Measurements from ENCODE around the gene SEMA6B. TPM values are rescaled to one million over a fixed set of nuclear protein-coding genes. Genes with fewer than 3 reads are reported as not detected.
A peak's percentile ranks its signal among the peaks of the same experiment; 100 is the strongest.

SEMA6B gene, protein sequence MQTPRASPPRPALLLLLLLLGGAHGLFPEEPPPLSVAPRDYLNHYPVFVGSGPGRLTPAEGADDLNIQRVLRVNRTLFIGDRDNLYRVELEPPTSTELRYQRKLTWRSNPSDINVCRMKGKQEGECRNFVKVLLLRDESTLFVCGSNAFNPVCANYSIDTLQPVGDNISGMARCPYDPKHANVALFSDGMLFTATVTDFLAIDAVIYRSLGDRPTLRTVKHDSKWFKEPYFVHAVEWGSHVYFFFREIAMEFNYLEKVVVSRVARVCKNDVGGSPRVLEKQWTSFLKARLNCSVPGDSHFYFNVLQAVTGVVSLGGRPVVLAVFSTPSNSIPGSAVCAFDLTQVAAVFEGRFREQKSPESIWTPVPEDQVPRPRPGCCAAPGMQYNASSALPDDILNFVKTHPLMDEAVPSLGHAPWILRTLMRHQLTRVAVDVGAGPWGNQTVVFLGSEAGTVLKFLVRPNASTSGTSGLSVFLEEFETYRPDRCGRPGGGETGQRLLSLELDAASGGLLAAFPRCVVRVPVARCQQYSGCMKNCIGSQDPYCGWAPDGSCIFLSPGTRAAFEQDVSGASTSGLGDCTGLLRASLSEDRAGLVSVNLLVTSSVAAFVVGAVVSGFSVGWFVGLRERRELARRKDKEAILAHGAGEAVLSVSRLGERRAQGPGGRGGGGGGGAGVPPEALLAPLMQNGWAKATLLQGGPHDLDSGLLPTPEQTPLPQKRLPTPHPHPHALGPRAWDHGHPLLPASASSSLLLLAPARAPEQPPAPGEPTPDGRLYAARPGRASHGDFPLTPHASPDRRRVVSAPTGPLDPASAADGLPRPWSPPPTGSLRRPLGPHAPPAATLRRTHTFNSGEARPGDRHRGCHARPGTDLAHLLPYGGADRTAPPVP
- 1 to 10 TPM; 2.3 to 8.8 (median 3.2) TPM for total RNA-seq

- TF ChIP-seq POLR2A (IDR thresholded peaks at IDR 0.05), result no peak
- peak in 1 of 3 donors; percentile 71 for TF ChIP-seq POLR2AphosphoS5 (IDR thresholded peaks at IDR 0.05)
- TF ChIP-seq, protein P1, sequence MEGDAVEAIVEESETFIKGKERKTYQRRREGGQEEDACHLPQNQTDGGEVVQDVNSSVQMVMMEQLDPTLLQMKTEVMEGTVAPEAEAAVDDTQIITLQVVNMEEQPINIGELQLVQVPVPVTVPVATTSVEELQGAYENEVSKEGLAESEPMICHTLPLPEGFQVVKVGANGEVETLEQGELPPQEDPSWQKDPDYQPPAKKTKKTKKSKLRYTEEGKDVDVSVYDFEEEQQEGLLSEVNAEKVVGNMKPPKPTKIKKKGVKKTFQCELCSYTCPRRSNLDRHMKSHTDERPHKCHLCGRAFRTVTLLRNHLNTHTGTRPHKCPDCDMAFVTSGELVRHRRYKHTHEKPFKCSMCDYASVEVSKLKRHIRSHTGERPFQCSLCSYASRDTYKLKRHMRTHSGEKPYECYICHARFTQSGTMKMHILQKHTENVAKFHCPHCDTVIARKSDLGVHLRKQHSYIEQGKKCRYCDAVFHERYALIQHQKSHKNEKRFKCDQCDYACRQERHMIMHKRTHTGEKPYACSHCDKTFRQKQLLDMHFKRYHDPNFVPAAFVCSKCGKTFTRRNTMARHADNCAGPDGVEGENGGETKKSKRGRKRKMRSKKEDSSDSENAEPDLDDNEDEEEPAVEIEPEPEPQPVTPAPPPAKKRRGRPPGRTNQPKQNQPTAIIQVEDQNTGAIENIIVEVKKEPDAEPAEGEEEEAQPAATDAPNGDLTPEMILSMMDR (IDR thresholded peaks at IDR 0.05), result no peak
- Histone ChIP-seq H3K9me3 (no peaks in the 10 kb centered on the region), H3K4me1 (no peaks in the 10 kb centered on the region), H3K27me3 (peaks cover 0 to 4% of the 10 kb centered on the region in 2 donors), H3K27ac (peak within 1 kb of the TSS in 1 of 2 donors; percentile 83), H3K4me3 (peak within 1 kb of the TSS; percentile 28 to 58 (median 40)), H3K36me3 (no peaks in the 10 kb centered on the region)
- intact Hi-C loops (cut with DNase I; ENCODE audit: low total_unique reads), result loop anchor here (10.0 kb wide), 1 partner anchor 1005 kb away; the partner anchor contains the start of gene TINCR
- DNase-seq (ENCODE audit: low spot score in 2 of 2), result no peak
These were observed at the start of gene SEMA6B for GRCh38 chr19:4559569-4559968. Gene SEMA6B (minus strand): TSS chr19:4559684. CDS start chr19:4558457, 1,227 bp downstream.

DNA sequence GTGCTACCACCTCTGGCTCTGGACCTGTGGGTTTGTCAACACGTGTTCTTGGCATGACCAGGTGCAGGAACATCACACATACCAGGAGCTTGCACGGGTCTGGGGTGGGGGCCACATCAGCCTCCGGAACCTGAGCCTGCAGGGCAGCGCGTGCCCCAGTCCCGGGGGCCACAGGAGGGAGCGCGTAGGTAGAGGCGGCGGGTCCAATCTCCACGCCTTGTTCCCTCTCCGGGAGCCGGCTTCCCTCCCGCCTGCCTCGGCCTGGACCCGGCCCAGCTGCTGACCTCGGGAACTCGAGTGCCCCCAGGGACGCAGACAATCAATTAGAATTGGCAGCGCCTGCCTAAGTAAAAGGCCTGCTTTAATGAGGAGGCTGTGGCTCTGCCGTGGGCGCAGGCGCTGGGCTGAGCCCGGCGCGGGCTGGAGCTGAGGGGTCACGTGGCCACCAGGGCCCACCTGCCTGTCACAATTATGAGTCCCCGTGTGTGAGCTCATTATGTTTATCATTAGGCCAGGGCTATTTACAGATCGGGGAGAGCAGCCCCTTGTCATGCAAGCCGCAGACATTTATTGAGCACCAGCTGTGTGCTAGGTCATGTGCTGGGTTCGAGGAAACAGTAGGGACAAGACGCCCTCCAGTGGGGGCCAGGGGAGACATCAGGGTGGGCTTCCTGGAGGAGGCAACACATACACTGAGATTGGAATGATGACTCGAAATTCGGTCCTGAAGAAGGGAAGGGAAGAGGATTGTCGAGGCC lies 47.6 kb upstream of the SEMA6B start:
- no peak for DNase-seq (ENCODE audit: low spot score in 2 of 2)
- TF ChIP-seq POLR2AphosphoS5 (IDR thresholded peaks at IDR 0.05) (no peak), POLR2A (IDR thresholded peaks at IDR 0.05) (no peak)
- TF ChIP-seq, protein P1 (IDR thresholded peaks at IDR 0.05), result no peak
- intact Hi-C loops (cut with DNase I; ENCODE audit: low total_unique reads), result loop anchor here (5.0 kb wide), 1 partner anchor 1775 kb away; no protein-coding TSS in a partner anchor
- H3K4me3 ChIP-seq, result peak overlapping the region in 1 of 3 donors; percentile 45
- no peak overlapping the region for H3K27ac ChIP-seq
- no peaks in the 10 kb centered on the region for H3K27me3 ChIP-seq
- no peaks in the 10 kb centered on the region for H3K9me3 ChIP-seq
- no peaks in the 10 kb centered on the region for H3K4me1 ChIP-seq
- no peaks in the 10 kb centered on the region for H3K36me3 ChIP-seq

DNA sequence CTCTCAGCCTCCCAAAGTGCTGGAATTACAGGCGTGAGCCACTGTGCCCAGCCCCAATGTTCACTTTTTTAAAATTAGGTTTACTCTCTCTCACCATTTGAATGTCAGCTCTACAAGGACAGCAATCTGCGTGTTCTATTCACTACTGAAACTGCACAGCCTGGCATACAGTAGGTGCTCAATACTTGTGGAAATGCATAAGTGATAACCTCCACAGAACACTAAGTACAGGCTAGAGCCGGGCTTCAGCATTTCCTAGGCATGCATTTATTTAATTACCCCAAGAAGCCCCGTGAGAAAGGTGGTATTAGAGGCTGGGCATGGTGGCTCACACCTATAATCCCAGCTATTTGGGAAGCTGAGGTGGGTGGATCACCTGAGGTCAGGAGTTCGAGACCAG lies 46.7 kb upstream of the SEMA6B start:
- Histone ChIP-seq H3K4me3 (no peak overlapping the region), H3K9me3 (no peaks in the 10 kb centered on the region), H3K27me3 (no peaks in the 10 kb centered on the region), H3K36me3 (no peaks in the 10 kb centered on the region), H3K4me1 (no peaks in the 10 kb centered on the region), H3K27ac (no peak overlapping the region)
- TF ChIP-seq, protein P1 (IDR thresholded peaks at IDR 0.05), result no peak
- no peak for DNase-seq (ENCODE audit: low spot score in 2 of 2)
- intact Hi-C loops (cut with DNase I; ENCODE audit: low total_unique reads), result loop anchor here (5.0 kb wide), 1 partner anchor 1774 kb away; no protein-coding TSS in a partner anchor

DNA sequence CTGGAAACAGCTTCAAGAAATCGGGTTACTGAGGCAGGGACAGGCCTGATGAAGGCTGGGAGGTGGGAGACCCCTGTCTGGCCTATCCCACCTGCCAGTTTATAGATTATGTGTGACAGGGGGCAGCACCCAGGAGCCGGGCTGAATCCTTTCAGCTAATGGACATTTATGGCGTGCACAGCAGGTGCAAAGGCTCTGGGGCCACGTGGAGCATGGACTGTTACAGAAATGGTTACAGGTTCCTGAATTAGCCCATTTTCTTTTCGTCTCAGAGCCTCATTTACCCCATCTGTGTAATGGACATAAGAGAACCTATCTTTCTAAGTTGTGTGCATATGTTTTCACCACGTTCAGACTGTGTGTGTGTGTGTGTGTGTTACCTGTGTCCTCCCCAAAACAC lies 45.4 kb upstream of the SEMA6B start:
- Histone ChIP-seq H3K4me1 (no peaks in the 10 kb centered on the region), H3K27ac (no peak overlapping the region), H3K36me3 (no peaks in the 10 kb centered on the region), H3K4me3 (no peak overlapping the region), H3K27me3 (peaks cover 0 to 6% of the 10 kb centered on the region in 2 donors), H3K9me3 (no peaks in the 10 kb centered on the region)
- intact Hi-C loops (cut with DNase I; ENCODE audit: low total_unique reads), result loop anchor here (5.0 kb wide), 1 partner anchor 1773 kb away; no protein-coding TSS in a partner anchor
- no peak for DNase-seq (ENCODE audit: low spot score in 2 of 2)
- TF ChIP-seq POLR2AphosphoS5 (IDR thresholded peaks at IDR 0.05), result no peak
- no peak for TF ChIP-seq POLR2A (IDR thresholded peaks at IDR 0.05)
- TF ChIP-seq, protein P1 (IDR thresholded peaks at IDR 0.05), result no peak

Data from breast epithelium (tissue), 4 donors.